K562 (cell line): ENCODE data around the gene POLA1.

Experiments used
- CTCF ChIP-seq, 3 experiments: IDR thresholded peaks in 2 of 3; conservative IDR thresholded peaks in 1 of 3; 2 replicates each; pipeline ENCODE4 v1.5.1; 2011 to 2012; ENCODE audit warnings: low read length in 3 of 3, mild to moderate bottlenecking in 3 of 3, control low read depth in 2 of 3, improper control_type of control experiment in 1 of 3, inconsistent platforms in 1 of 3, low read depth in 1 of 3, mixed read lengths in 1 of 3, moderate library complexity in 1 of 3; ENCODE audit not compliant: insufficient read depth in 2 of 3
- HNRNPL ChIP-seq: fragments of 200-400 bp; formaldehyde crosslinking; IDR thresholded peaks from 2 replicates; pipeline ENCODE4 v1.6.1; 2017; ENCODE audit warnings: low read depth, mild to moderate bottlenecking, low read length
- NBN ChIP-seq: fragments of 450-650 bp; IDR thresholded peaks from 2 replicates; pipeline ENCODE4 v1.6.1; 2016; ENCODE audit warnings: low read depth, mild to moderate bottlenecking
- NFRKB ChIP-seq: fragments of 450-650 bp; IDR thresholded peaks from 2 replicates; pipeline ENCODE4 v1.6.1; 2016; ENCODE audit warnings: low read depth
- PHF21A ChIP-seq: fragments of 450-650 bp; IDR thresholded peaks from 2 replicates; pipeline ENCODE4 v1.6.1; 2017; ENCODE audit warnings: low read depth, borderline replicate concordance
- POLR2AphosphoS2 ChIP-seq: IDR thresholded peaks from 2 replicates; pipeline ENCODE4 v1.6.1; 2012; ENCODE audit warnings: low read length, improper control_type of control experiment
- POLR2AphosphoS5 ChIP-seq: IDR thresholded peaks from 2 replicates; pipeline ENCODE4 v1.6.1; 2011; ENCODE audit warnings: mild to moderate bottlenecking, low read depth, low read length, moderate library complexity; ENCODE audit not compliant: control insufficient read depth, insufficient read depth
- SRSF1 ChIP-seq: fragments of 200-400 bp; formaldehyde crosslinking; IDR thresholded peaks from 2 replicates; pipeline ENCODE4 v1.6.1; 2017; ENCODE audit warnings: mild to moderate bottlenecking, low read depth, low read length, moderate library complexity
- TCF3 ChIP-seq: sonication (generic); formaldehyde crosslinking; IDR thresholded peaks from 2 replicates; pipeline ENCODE4 v1.4.0; 2020; ENCODE audit warnings: mild to moderate bottlenecking, missing genetic modification reagents
- ZNF212 ChIP-seq: fragments of 450-650 bp; formaldehyde crosslinking; IDR thresholded peaks from 2 replicates; pipeline ENCODE4 v1.4.0; 2020; ENCODE audit warnings: mild to moderate bottlenecking
- ZNF263 ChIP-seq: sonication (generic); formaldehyde crosslinking; IDR thresholded peaks from 2 replicates; pipeline ENCODE4 v1.8.0; 2022; ENCODE audit warnings: mild to moderate bottlenecking, missing genetic modification reagents, borderline replicate concordance
- ZNF311 ChIP-seq: fragments of 250-450 bp; sonication (Bioruptor Pico); IDR thresholded peaks from 2 replicates; pipeline ENCODE4 v1.4.0; 2020; ENCODE audit warnings: mild to moderate bottlenecking, moderate library complexity

GRCh38 chrX:24877288-24877664 lies 183.6 kb downstream of the POLA1 start:
- TF ChIP-seq POLR2AphosphoS5 (no peak), ZNF311 (no peak), ZNF212 (CRISPR knock-in tag) (no peak), NBN (no peak), PHF21A (no peak), SRSF1 (no peak), POLR2AphosphoS2 (no peak), HNRNPL (no peak), TCF3 (CRISPR knock-in tag) (no peak), ZNF263 (CRISPR knock-in tag) (no peak), CTCF (IDR thresholded peaks at IDR 0.05 in 2 of 3, conservative IDR thresholded peaks at IDR 0.05 in 1 of 3; ENCODE audit: insufficient read depth in 2 of 3, low read depth in 1 of 3, low read length in 3 of 3) (no peak), NFRKB (no peak)
